GM12874 (cell line): Measurements from ENCODE around the gene CEP192.

Experiments
- CTCF ChIP-seq: IDR thresholded peaks from 2 replicates; pipeline ENCODE4 v1.5.1; 2011; ENCODE audit warnings: low read depth, mild to moderate bottlenecking, control low read depth, low read length, moderate library complexity; ENCODE audit not compliant: insufficient read depth

CEP192 gene

GRCh38 chr18:13099113-13099512 is 108.0 kb downstream of the CEP192 start:
- TF ChIP-seq CTCF, result no peak

GRCh38 chr18:13100942-13101658 is 109.9 kb downstream of the CEP192 start:
- TF ChIP-seq CTCF, result no peak

- TF ChIP-seq CTCF, result no peak
These were observed 110.6 kb downstream of the CEP192 start for GRCh38 chr18:13101659-13102197.

- TF ChIP-seq CTCF, result no peak
These were observed 112.2 kb downstream of the CEP192 start for GRCh38 chr18:13103366-13103765.

- no peak for TF ChIP-seq CTCF
These were observed 113.9 kb downstream of the CEP192 start for GRCh38 chr18:13105059-13105458.

GRCh38 chr18:13107074-13107473 is 115.9 kb downstream of the CEP192 start:
- TF ChIP-seq CTCF, result no peak

- TF ChIP-seq CTCF, result no peak
These were observed 117.2 kb downstream of the CEP192 start for GRCh38 chr18:13108330-13108729.
